GM23338 (cell line): ENCODE data around the gene IL1RAPL2. TPM values are rescaled to one million over a fixed set of nuclear protein-coding genes. Genes with fewer than 3 reads are reported as not detected.

Experiments used
- ATAC-seq: fragments of 200-7000 bp; cut with Tn5 transposase; 3 replicates; pipeline ENCODE4 v1.9.1; 2020
- DNase-seq: peaks from one replicate; pipeline ENCODE4 v3.0.0-alpha.2; 2015; ENCODE audit warnings: low spot score
- H2AFZ ChIP-seq: fragments of 200-600 bp; sonication (generic); 2 replicates; pipeline ENCODE4 v1.8.0; 2016; ENCODE audit warnings: antibody characterized with exemption, mild to moderate bottlenecking, moderate library complexity
- H3F3A ChIP-seq: fragments of 200-600 bp; sonication (generic); replicated peaks from 2 replicates; pipeline ENCODE4 v1.8.0; 2017; ENCODE audit warnings: antibody characterized with exemption, mixed run types, low read depth
- H3K27ac ChIP-seq: fragments of 200-600 bp; sonication (generic); 2 replicates; pipeline ENCODE4 v1.6.1; 2016; ENCODE audit warnings: low read depth
- H3K27me3 ChIP-seq: fragments of 200-600 bp; sonication (generic); 2 replicates; pipeline ENCODE4 v1.8.0; 2016; ENCODE audit warnings: mild to moderate bottlenecking, mixed run types, moderate library complexity; ENCODE audit not compliant: insufficient read depth
- H3K36me3 ChIP-seq: fragments of 200-600 bp; sonication (generic); 2 replicates; pipeline ENCODE4 v1.8.0; 2016; ENCODE audit warnings: mild to moderate bottlenecking; ENCODE audit not compliant: insufficient read depth
- H3K4me1 ChIP-seq: fragments of 200-600 bp; sonication (generic); 2 replicates; pipeline ENCODE4 v1.8.0; 2016; ENCODE audit warnings: mild to moderate bottlenecking, moderate library complexity; ENCODE audit not compliant: insufficient read depth
- H3K4me2 ChIP-seq: fragments of 200-600 bp; sonication (generic); 2 replicates; pipeline ENCODE4 v1.7.1; 2017; ENCODE audit warnings: mixed run types
- H3K4me3 ChIP-seq: fragments of 200-600 bp; sonication (generic); 2 replicates; pipeline ENCODE4 v1.6.1; 2016; ENCODE audit warnings: mixed run types
- H3K79me2 ChIP-seq: fragments of 200-600 bp; sonication (generic); replicated peaks from 2 replicates; pipeline ENCODE4 v1.8.0; 2017; ENCODE audit warnings: mild to moderate bottlenecking; ENCODE audit not compliant: insufficient read depth
- H3K9me2 ChIP-seq: fragments of 200-600 bp; sonication (generic); 2 replicates; pipeline ENCODE4 v1.8.0; 2017; ENCODE audit not compliant: insufficient read depth
- H4K20me1 ChIP-seq: fragments of 200-600 bp; sonication (generic); replicated peaks from 2 replicates; pipeline ENCODE4 v1.8.0; 2017; ENCODE audit warnings: mild to moderate bottlenecking; ENCODE audit not compliant: insufficient read depth
- H3K27ac Mint-ChIP-seq: 2 replicates; pipeline ENCODE4 v1.8.0; 2020; ENCODE audit warnings: inconsistent platforms, mild to moderate bottlenecking, moderate library complexity, mixed read lengths
- H3K27me3 Mint-ChIP-seq: 3 replicates; pipeline ENCODE4 v1.8.0; 2022; ENCODE audit warnings: low read depth, mild to moderate bottlenecking, moderate library complexity, mixed read lengths, inconsistent platforms; ENCODE audit not compliant: insufficient read depth, poor library complexity
- H3K36me3 Mint-ChIP-seq: 3 replicates; pipeline ENCODE4 v1.8.0; 2021; ENCODE audit warnings: low read depth, mild to moderate bottlenecking, inconsistent platforms, moderate library complexity, mixed read lengths
- H3K4me1 Mint-ChIP-seq: 3 replicates; pipeline ENCODE4 v1.8.0; 2020; ENCODE audit warnings: mild to moderate bottlenecking, inconsistent platforms, mixed read lengths
- H3K4me3 Mint-ChIP-seq: 3 replicates; pipeline ENCODE4 v1.8.0; 2021; ENCODE audit warnings: moderate library complexity, mild to moderate bottlenecking, inconsistent platforms, mixed read lengths
- H3K9me3 Mint-ChIP-seq: 3 replicates; pipeline ENCODE4 v1.8.0; 2020; ENCODE audit warnings: moderate library complexity, mild to moderate bottlenecking, inconsistent platforms, mixed read lengths
- CREB1 ChIP-seq: fragments of 250-450 bp; sonication (Bioruptor Pico); IDR thresholded peaks from 2 replicates; pipeline ENCODE4 v1.5.0; 2020; ENCODE audit warnings: low read depth, mild to moderate bottlenecking, moderate library complexity
- ETS1 ChIP-seq: IDR thresholded peaks from 2 replicates; pipeline ENCODE4 v1.6.1; 2016; ENCODE audit warnings: antibody characterized with exemption
- EZH2 ChIP-seq: fragments of 200-600 bp; sonication (generic); IDR thresholded peaks from one replicate; pipeline ENCODE4 v1.8.0; 2017; ENCODE audit warnings: antibody characterized with exemption, mild to moderate bottlenecking, low read depth; ENCODE audit not compliant: unreplicated experiment
- EZH2phosphoT487 ChIP-seq: fragments of 200-600 bp; sonication (generic); IDR thresholded peaks from one replicate; pipeline ENCODE4 v1.8.1; 2018; ENCODE audit warnings: antibody characterized with exemption; ENCODE audit not compliant: unreplicated experiment
- JUNB ChIP-seq: IDR thresholded peaks from one replicate; pipeline ENCODE4 v1.6.1; 2016; ENCODE audit warnings: antibody characterized with exemption; ENCODE audit not compliant: unreplicated experiment
- NANOG ChIP-seq: IDR thresholded peaks from 2 replicates; pipeline ENCODE4 v1.6.1; 2016; ENCODE audit warnings: antibody characterized with exemption, borderline replicate concordance
- POLR2AphosphoS5 ChIP-seq: IDR thresholded peaks from 2 replicates; pipeline ENCODE4 v1.6.1; 2016; ENCODE audit warnings: antibody characterized with exemption, low read depth
- REST ChIP-seq: IDR thresholded peaks from one replicate; pipeline ENCODE4 v1.6.1; 2018; ENCODE audit warnings: antibody characterized with exemption; ENCODE audit not compliant: unreplicated experiment
- STAT1 ChIP-seq: IDR thresholded peaks from one replicate; pipeline ENCODE4 v1.6.1; 2016; ENCODE audit warnings: antibody characterized with exemption; ENCODE audit not compliant: unreplicated experiment
- ZNF114 ChIP-seq: fragments of 250-450 bp; sonication (Bioruptor Pico); IDR thresholded peaks from 2 replicates; pipeline ENCODE4 v1.5.0; 2020; ENCODE audit warnings: mild to moderate bottlenecking, moderate library complexity
- ZNF331 ChIP-seq: fragments of 250-450 bp; sonication (Bioruptor Pico); IDR thresholded peaks from 2 replicates; pipeline ENCODE4 v1.5.0; 2020; ENCODE audit warnings: low read depth, mild to moderate bottlenecking, moderate library complexity
- ZNF462 ChIP-seq: fragments of 250-450 bp; sonication (Bioruptor Pico); IDR thresholded peaks from 2 replicates; pipeline ENCODE4 v1.5.0; 2020; ENCODE audit warnings: mild to moderate bottlenecking, moderate library complexity
- polyA plus RNA-seq: library from polyadenylated mRNA; unstranded; fragments of >200 nt; fragmentation: Nextera tagmentation; extraction: Ambion mirVana; gene quantifications from 2 replicates; pipeline ENCODE4 v1.2.1, GENCODE V29; 2016
- total RNA-seq: library from RNA; depleted of rRNA; stranded (reverse); fragments of >200 nt; shearing (Covaris generic); gene quantifications from 2 replicates; pipeline ENCODE4 v1.2.3, GENCODE V29; 2014

Gene IL1RAPL2
- total and polyA plus RNA-seq, 2 experiments from 2014 or later, result 0.80 to 0.94 TPM

GRCh38 chrX:105526431-105526830 lies 960.4 kb downstream of the IL1RAPL2 start:
- Mint-ChIP-seq H3K27ac (no peak overlapping the region), H3K36me3 (no peaks in the 10 kb centered on the region; the same call in 2 of the 3 replicates), H3K9me3 (no peaks in the 10 kb centered on the region; the same call in 2 of the 3 replicates), H3K4me1 (peaks cover 12% of the 10 kb centered on the region; the same call in 2 of the 3 replicates), H3K27me3 (no peaks in the 10 kb centered on the region), H3K4me3 (no peak overlapping the region)
- Histone ChIP-seq H3K27ac (no peak overlapping the region), H3K4me3 (no peak overlapping the region), H4K20me1 (no peaks in the 10 kb centered on the region), H3F3A (no peaks in the 10 kb centered on the region), H3K9me2 (no peaks in the 10 kb centered on the region), H3K36me3 (no peaks in the 10 kb centered on the region), H3K4me1 (peaks cover 10% of the 10 kb centered on the region; the same call in 1 of the 2 replicates), H3K27me3 (no peaks in the 10 kb centered on the region), H3K4me2 (no peak overlapping the region), H2AFZ (no peak overlapping the region), H3K79me2 (no peaks in the 10 kb centered on the region)
- ATAC-seq (no peak), DNase-seq (no peak)
- TF ChIP-seq STAT1, result no peak

GRCh38 chrX:105527759-105528158 lies 961.8 kb downstream of the IL1RAPL2 start:
- Mint-ChIP-seq H3K9me3 (no peaks in the 10 kb centered on the region; the same call in 1 of the 3 replicates), H3K4me3 (no peak overlapping the region), H3K4me1 (peaks cover 12% of the 10 kb centered on the region; the same call in 2 of the 3 replicates), H3K27me3 (no peaks in the 10 kb centered on the region), H3K27ac (no peak overlapping the region), H3K36me3 (no peaks in the 10 kb centered on the region; the same call in 2 of the 3 replicates)
- DNase-seq, result no peak
- Histone ChIP-seq H3K9me2 (no peaks in the 10 kb centered on the region), H3K27ac (no peak overlapping the region), H3K79me2 (no peaks in the 10 kb centered on the region), H3F3A (no peaks in the 10 kb centered on the region), H3K36me3 (no peaks in the 10 kb centered on the region; the same call in 1 of the 2 replicates), H2AFZ (no peak overlapping the region), H3K4me2 (no peak overlapping the region; the same call in 1 of the 2 replicates), H3K27me3 (no peaks in the 10 kb centered on the region), H3K4me3 (no peak overlapping the region), H3K4me1 (peaks cover 10% of the 10 kb centered on the region; the same call in 1 of the 2 replicates), H4K20me1 (no peaks in the 10 kb centered on the region)
- no peak for ATAC-seq
- TF ChIP-seq EZH2phosphoT487 (no peak), CREB1 (CRISPR knock-in tag) (no peak), EZH2 (no peak), REST (no peak), JUNB (no peak), ZNF114 (CRISPR knock-in tag) (no peak), ZNF462 (CRISPR knock-in tag) (no peak), ZNF331 (no peak), NANOG (no peak), STAT1 (no peak), POLR2AphosphoS5 (no peak), ETS1 (no peak)
